AG04449 (cell line): ENCODE measurements around the gene WDFY4.

Source experiments
- CTCF ChIA-PET: fragments of 350-600 bp; formaldehyde crosslinking; extraction: SDS; loops from one replicate; lab custom pipeline; 2021; ENCODE audit warnings: antibody characterized with exemption; lab: Yijun Ruan, JAX
- POLR2A ChIA-PET: fragments of 400-600, 350-600 bp; formaldehyde crosslinking; extraction: SDS; loops from one replicate; lab custom pipeline; 2020; ENCODE audit warnings: antibody characterized with exemption, inconsistent platforms; lab: Yijun Ruan, JAX
- DNase-seq: peaks from one replicate; pipeline ENCODE4 v3.0.0-alpha.2; 2010; ENCODE audit warnings: low read depth, low spot score
- H3K4me3 ChIP-seq: 2 replicates; pipeline ENCODE4 v1.5.1; 2011; ENCODE audit warnings: low read depth, mild to moderate bottlenecking, control low read depth, low read length
- TF ChIP-seq, protein P1 (sequence below): IDR thresholded peaks from one replicate; pipeline ENCODE4 v1.5.1; 2011; ENCODE audit warnings: mild to moderate bottlenecking, moderate library complexity, low read length, control low read depth, inconsistent platforms; ENCODE audit not compliant: insufficient read depth; ENCODE audit errors: missing control alignments

Gene WDFY4

GRCh38 chr10:48923748-48924147 lies 239.1 kb downstream of the WDFY4 start:
- ChIA-PET CTCF (no interaction called here), POLR2A (no interaction called here)
- DNase-seq = no peak
- H3K4me3 ChIP-seq = no peak overlapping the region
- TF ChIP-seq, protein P1, sequence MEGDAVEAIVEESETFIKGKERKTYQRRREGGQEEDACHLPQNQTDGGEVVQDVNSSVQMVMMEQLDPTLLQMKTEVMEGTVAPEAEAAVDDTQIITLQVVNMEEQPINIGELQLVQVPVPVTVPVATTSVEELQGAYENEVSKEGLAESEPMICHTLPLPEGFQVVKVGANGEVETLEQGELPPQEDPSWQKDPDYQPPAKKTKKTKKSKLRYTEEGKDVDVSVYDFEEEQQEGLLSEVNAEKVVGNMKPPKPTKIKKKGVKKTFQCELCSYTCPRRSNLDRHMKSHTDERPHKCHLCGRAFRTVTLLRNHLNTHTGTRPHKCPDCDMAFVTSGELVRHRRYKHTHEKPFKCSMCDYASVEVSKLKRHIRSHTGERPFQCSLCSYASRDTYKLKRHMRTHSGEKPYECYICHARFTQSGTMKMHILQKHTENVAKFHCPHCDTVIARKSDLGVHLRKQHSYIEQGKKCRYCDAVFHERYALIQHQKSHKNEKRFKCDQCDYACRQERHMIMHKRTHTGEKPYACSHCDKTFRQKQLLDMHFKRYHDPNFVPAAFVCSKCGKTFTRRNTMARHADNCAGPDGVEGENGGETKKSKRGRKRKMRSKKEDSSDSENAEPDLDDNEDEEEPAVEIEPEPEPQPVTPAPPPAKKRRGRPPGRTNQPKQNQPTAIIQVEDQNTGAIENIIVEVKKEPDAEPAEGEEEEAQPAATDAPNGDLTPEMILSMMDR = no peak

GRCh38 chr10:48924988-48925387 lies 240.3 kb downstream of the WDFY4 start:
- POLR2A ChIA-PET = interaction anchor here (0.7 kb wide), 1 partner anchor 22 kb away, joined by 4 read pairs; no protein-coding TSS in a partner anchor
- no peak overlapping the region for H3K4me3 ChIP-seq
- no peak for DNase-seq
- TF ChIP-seq, protein P1 = no peak
- CTCF ChIA-PET = no interaction called here

DNA sequence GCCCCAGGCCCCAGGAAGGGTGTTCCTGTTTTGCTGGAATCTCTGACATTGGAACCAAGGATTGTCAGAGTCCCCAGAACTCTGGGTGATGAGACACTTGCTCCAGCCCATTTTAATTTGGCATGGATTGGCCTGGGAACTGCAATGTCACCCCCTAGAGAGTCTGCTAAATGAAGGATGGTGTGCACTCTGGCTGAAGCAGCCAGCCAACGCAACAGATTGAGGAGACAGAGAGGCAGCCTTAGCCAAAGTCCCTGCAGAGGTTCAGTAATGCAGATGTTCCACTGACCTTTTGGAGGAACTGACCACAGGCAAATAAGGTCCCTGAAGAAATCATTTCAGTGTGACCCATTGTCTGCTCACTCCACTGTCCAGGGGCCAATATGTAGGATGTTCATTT lies 241.6 kb downstream of the WDFY4 start:
- TF ChIP-seq, protein P1 = no peak
- POLR2A ChIA-PET = no interaction called here
- CTCF ChIA-PET = no interaction called here
- DNase-seq = no peak
- no peak overlapping the region for H3K4me3 ChIP-seq

- no peak overlapping the region for H3K4me3 ChIP-seq
- DNase-seq = no peak
- TF ChIP-seq, protein P1 = no peak
- CTCF ChIA-PET = no interaction called here
- POLR2A ChIA-PET = no interaction called here
These were observed 242.3 kb downstream of the WDFY4 start for GRCh38 chr10:48926764-48927540.

DNA sequence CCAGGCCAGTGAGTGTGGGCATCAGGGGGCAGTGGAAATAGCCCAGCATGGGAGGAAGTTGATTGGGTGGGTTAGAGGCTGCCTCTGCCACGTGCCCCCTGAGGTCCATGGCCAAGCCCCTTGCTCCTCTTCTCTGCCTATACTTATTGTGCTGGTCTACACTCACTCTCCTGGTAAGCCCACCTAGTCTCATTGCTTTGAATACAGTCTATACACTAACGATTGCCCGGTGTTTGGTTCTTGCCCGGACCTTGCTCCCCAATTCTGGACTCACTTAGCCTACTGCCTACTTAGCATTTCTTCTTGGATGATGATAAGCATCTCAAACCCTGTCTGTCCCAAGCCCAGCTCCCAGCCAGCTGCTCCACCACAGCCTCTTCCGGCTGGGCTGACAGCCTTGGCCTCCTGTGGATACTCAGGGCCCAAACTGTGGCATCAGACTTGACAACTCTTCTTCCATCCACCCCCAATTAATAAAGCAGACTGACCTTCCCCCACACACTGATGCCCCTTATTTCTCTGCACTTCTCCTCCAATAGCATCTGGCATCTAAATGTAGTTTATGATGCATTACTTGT lies 244.8 kb downstream of the WDFY4 start:
- ChIA-PET POLR2A (no interaction called here), CTCF (no interaction called here)
- H3K4me3 ChIP-seq = no peak overlapping the region
- TF ChIP-seq, protein P1 = no peak
- DNase-seq = no peak

DNA sequence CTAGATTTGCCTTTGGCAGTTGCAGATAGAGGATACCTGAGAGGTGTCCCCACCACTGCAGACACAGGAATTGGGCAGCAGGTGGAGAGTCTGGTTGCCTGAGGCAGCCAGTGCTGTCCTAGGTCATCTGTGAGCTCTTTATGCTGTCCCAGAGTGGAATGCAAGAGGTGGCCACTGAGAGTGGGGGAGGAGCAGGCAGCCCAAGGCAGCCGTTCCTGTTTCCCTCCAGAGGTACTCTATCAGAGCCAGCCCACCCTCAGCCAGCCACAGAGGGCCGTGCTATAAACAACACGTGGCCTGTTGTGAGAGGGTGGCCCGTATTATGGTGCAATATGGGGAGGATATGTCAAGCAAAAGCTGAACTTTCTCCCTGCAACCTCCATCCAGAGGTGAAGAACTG lies 246.5 kb downstream of the WDFY4 start:
- POLR2A ChIA-PET = no interaction called here
- CTCF ChIA-PET = no interaction called here
- TF ChIP-seq, protein P1 = no peak
- DNase-seq = no peak
- H3K4me3 ChIP-seq = no peak overlapping the region
